HPDE6-E6E7 (cell line): ENCODE measurements around the gene NTM.

ENCODE experiments used
- DNase-seq: peaks from one replicate; pipeline ENCODE4 v3.0.0; 2011; ENCODE audit warnings: missing footprints; ENCODE audit errors: extremely low spot score

NTM gene

GRCh38 chr11:132205006-132205405, 834.6 kb downstream of the NTM start:
- DNase-seq, result no peak

GRCh38 chr11:132205496-132205895, 835.1 kb downstream of the NTM start:
- DNase-seq, result no peak

- no peak for DNase-seq
Measured at GRCh38 chr11:132206993-132207392, 836.6 kb downstream of the NTM start.

- DNase-seq, result no peak
Measured at GRCh38 chr11:132208477-132209055, 838.2 kb downstream of the NTM start.

GRCh38 chr11:132211479-132211878, 841.1 kb downstream of the NTM start:
- no peak for DNase-seq

- DNase-seq, result no peak
Measured at GRCh38 chr11:132217856-132218255, 847.4 kb downstream of the NTM start.

GRCh38 chr11:132220474-132220873, 850.1 kb downstream of the NTM start:
- no peak for DNase-seq

GRCh38 chr11:132222345-132222744, 851.9 kb downstream of the NTM start:
- no peak for DNase-seq

GRCh38 chr11:132226522-132226921, 856.1 kb downstream of the NTM start:
- DNase-seq, result no peak

GRCh38 chr11:132228746-132229325, 858.4 kb downstream of the NTM start:
- DNase-seq, result no peak

- DNase-seq, result no peak
Measured at GRCh38 chr11:132231656-132232347, 861.4 kb downstream of the NTM start.

GRCh38 chr11:132234878-132235277, 864.5 kb downstream of the NTM start:
- DNase-seq, result no peak

- DNase-seq, result no peak
Measured at GRCh38 chr11:132237781-132238180, 867.4 kb downstream of the NTM start.

- no peak for DNase-seq
Measured at GRCh38 chr11:132238331-132238866, 868.0 kb downstream of the NTM start.

GRCh38 chr11:132240374-132240773, 870.0 kb downstream of the NTM start:
- no peak for DNase-seq

GRCh38 chr11:132242632-132243031, 872.2 kb downstream of the NTM start:
- no peak for DNase-seq

- DNase-seq, result no peak
Measured at GRCh38 chr11:132244846-132245245, 874.4 kb downstream of the NTM start.

- DNase-seq, result no peak
Measured at GRCh38 chr11:132245403-132246385, 875.3 kb downstream of the NTM start.

GRCh38 chr11:132248580-132248979, 878.2 kb downstream of the NTM start:
- no peak for DNase-seq

GRCh38 chr11:132249256-132249655, 878.8 kb downstream of the NTM start:
- DNase-seq, result no peak

GRCh38 chr11:132251061-132251460, 880.6 kb downstream of the NTM start:
- DNase-seq, result no peak
